GM21717 (cell line): ENCODE data around the gene GRID1.

ENCODE experiments used
- ATAC-seq: cut with Tn5 transposase; IDR thresholded peaks from one replicate; pipeline ENCODE4 v1.9.1; 2021; ENCODE audit warnings: mild to moderate bottlenecking, moderate library complexity; ENCODE audit not compliant: unreplicated experiment

Gene GRID1

GRCh38 chr10:86316274-86316835 lies 50.2 kb downstream of the GRID1 start:
- no peak for ATAC-seq

- no peak for ATAC-seq
These were observed 51.0 kb downstream of the GRID1 start for GRCh38 chr10:86315549-86315942.

- ATAC-seq, result no peak
These were observed 51.7 kb downstream of the GRID1 start for GRCh38 chr10:86314616-86315548.

GRCh38 chr10:86313621-86314041 lies 53.0 kb downstream of the GRID1 start:
- ATAC-seq, result no peak

GRCh38 chr10:86312701-86313270 lies 53.8 kb downstream of the GRID1 start:
- ATAC-seq, result no peak

GRCh38 chr10:86311906-86312305 lies 54.7 kb downstream of the GRID1 start:
- ATAC-seq, result no peak

- no peak for ATAC-seq
These were observed 55.4 kb downstream of the GRID1 start for GRCh38 chr10:86311190-86311589.

GRCh38 chr10:86310702-86311101 lies 55.9 kb downstream of the GRID1 start:
- ATAC-seq, result no peak

- ATAC-seq, result no peak
These were observed 56.3 kb downstream of the GRID1 start for GRCh38 chr10:86310291-86310690.

- no peak for ATAC-seq
These were observed 58.5 kb downstream of the GRID1 start for GRCh38 chr10:86308056-86308455.

GRCh38 chr10:86306628-86307278 lies 59.8 kb downstream of the GRID1 start:
- no peak for ATAC-seq

- ATAC-seq, result no peak
These were observed 61.1 kb downstream of the GRID1 start for GRCh38 chr10:86305521-86305920.

- no peak for ATAC-seq
These were observed 62.2 kb downstream of the GRID1 start for GRCh38 chr10:86304436-86304835.

- ATAC-seq, result no peak
These were observed 63.0 kb downstream of the GRID1 start for GRCh38 chr10:86303626-86304025.

GRCh38 chr10:86301971-86302370 lies 64.6 kb downstream of the GRID1 start:
- no peak for ATAC-seq

- no peak for ATAC-seq
These were observed 65.4 kb downstream of the GRID1 start for GRCh38 chr10:86300931-86301830.

GRCh38 chr10:86300399-86300925 lies 66.1 kb downstream of the GRID1 start:
- ATAC-seq, result no peak

GRCh38 chr10:86299562-86299961 lies 67.0 kb downstream of the GRID1 start:
- no peak for ATAC-seq

- ATAC-seq, result no peak
These were observed 68.0 kb downstream of the GRID1 start for GRCh38 chr10:86298501-86299001.

- no peak for ATAC-seq
These were observed 70.8 kb downstream of the GRID1 start for GRCh38 chr10:86295791-86296190.
